ENCODE measurements around the gene PIEZO1.

GRCh38 chr16:88759245-88759975, 25.6 kb downstream of the PIEZO1 start:
- TF ChIP-seq, protein P1, sequence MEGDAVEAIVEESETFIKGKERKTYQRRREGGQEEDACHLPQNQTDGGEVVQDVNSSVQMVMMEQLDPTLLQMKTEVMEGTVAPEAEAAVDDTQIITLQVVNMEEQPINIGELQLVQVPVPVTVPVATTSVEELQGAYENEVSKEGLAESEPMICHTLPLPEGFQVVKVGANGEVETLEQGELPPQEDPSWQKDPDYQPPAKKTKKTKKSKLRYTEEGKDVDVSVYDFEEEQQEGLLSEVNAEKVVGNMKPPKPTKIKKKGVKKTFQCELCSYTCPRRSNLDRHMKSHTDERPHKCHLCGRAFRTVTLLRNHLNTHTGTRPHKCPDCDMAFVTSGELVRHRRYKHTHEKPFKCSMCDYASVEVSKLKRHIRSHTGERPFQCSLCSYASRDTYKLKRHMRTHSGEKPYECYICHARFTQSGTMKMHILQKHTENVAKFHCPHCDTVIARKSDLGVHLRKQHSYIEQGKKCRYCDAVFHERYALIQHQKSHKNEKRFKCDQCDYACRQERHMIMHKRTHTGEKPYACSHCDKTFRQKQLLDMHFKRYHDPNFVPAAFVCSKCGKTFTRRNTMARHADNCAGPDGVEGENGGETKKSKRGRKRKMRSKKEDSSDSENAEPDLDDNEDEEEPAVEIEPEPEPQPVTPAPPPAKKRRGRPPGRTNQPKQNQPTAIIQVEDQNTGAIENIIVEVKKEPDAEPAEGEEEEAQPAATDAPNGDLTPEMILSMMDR (conservative IDR thresholded peaks at IDR 0.05), result no peak
- TF ChIP-seq EZH2 (IDR thresholded peaks at IDR 0.05; ENCODE audit: low read depth), result no peak

All from PC-9 (cell line).